Measurements from ENCODE around the gene ZNF550. TPM values are rescaled to one million over a fixed set of nuclear protein-coding genes. Genes with fewer than 3 reads are reported as not detected.

The ZNF550 gene
- total RNA-seq = 10.2 and 13.0 TPM in 2 replicates

GRCh38 chr19:57559404-57560025 lies at the start of gene ZNF550:
Gene ZNF550, minus strand, starts transcription at chr19:57559863. Its CDS starts 181 bp downstream, at chr19:57559682.

GRCh38 chr19:57599761-57600383 lies 40.2 kb upstream of the ZNF550 start, which contains the start of gene ZNF530:
Gene ZNF530, plus strand, starts transcription at chr19:57599885. Its CDS starts 4,461 bp downstream, at chr19:57604346.

GRCh38 chr19:57583521-57584416 lies 24.1 kb upstream of the ZNF550 start, which contains the start of gene ZIK1:
Gene ZIK1, plus strand, starts transcription at chr19:57584145. Its CDS starts 212 bp downstream, at chr19:57584357.

GRCh38 chr19:57578487-57579205 lies 19.0 kb upstream of the ZNF550 start, which contains the start of gene ZNF416:
Gene ZNF416, minus strand, starts transcription at chr19:57578911. Its CDS starts 207 bp downstream, at chr19:57578704.

GRCh38 chr19:57527136-57527881 lies 32.4 kb downstream of the ZNF550 start, which contains the start of gene ZNF549:
Gene ZNF549, plus strand, starts transcription at chr19:57527356. Its CDS starts 218 bp downstream, at chr19:57527574.

GRCh38 chr19:57499680-57500395 lies 59.8 kb downstream of the ZNF550 start, which contains the start of gene ZNF773:
Gene ZNF773, plus strand, starts transcription at chr19:57499938. Its CDS starts 143 bp downstream, at chr19:57500081.

GRCh38 chr19:57487477-57488298 lies 72.0 kb downstream of the ZNF550 start, which contains the start of gene ZNF419:
Gene ZNF419, plus strand, starts transcription at chr19:57487750. Its CDS starts 201 bp downstream, at chr19:57487951.

Other genes starting within 250 kb of the ZNF550 start
- 12.5 and 14.1 TPM in 2 replicates for gene ZNF543, start 239.4 kb downstream of the ZNF550 start, total RNA-seq
- gene ZNF304, start 208.6 kb downstream of the ZNF550 start, total RNA-seq = 12.6 TPM in 2 replicates
- 13.0 and 15.3 TPM in 2 replicates for gene TRAPPC2B, start 196.3 kb downstream of the ZNF550 start, total RNA-seq
- 3.9 and 4.6 TPM in 2 replicates for gene ZNF547, start 196.3 kb downstream of the ZNF550 start, total RNA-seq
- gene ZNF548, start 170.0 kb downstream of the ZNF550 start, total RNA-seq = 22.7 and 29.4 TPM in 2 replicates
- 12.9 and 16.9 TPM in 2 replicates for gene ZNF17, start 148.7 kb downstream of the ZNF550 start, total RNA-seq
- gene ZNF749, start 124.5 kb downstream of the ZNF550 start, total RNA-seq = 14.1 and 16.5 TPM in 2 replicates
- 0.11 and 0.39 TPM in 2 replicates for gene VN1R1, start 102.7 kb downstream of the ZNF550 start, total RNA-seq
- gene ZNF772, start 82.3 kb downstream of the ZNF550 start, total RNA-seq = 21.9 and 22.0 TPM in 2 replicates
- gene ZNF419, start 72.1 kb downstream of the ZNF550 start, total RNA-seq = 7.8 and 10.6 TPM in 2 replicates
- 10.8 and 18.8 TPM in 2 replicates for gene ZNF773, start 59.9 kb downstream of the ZNF550 start, total RNA-seq
- 5.3 and 5.9 TPM in 2 replicates for gene ZNF549, start 32.5 kb downstream of the ZNF550 start, total RNA-seq
- gene ZNF416, start 19.0 kb upstream of the ZNF550 start, total RNA-seq = 7.5 and 8.0 TPM in 2 replicates
- gene ZIK1, start 24.3 kb upstream of the ZNF550 start, total RNA-seq = 9.9 and 13.3 TPM in 2 replicates
- 3.7 and 6.7 TPM in 2 replicates for gene ZNF530, start 40.0 kb upstream of the ZNF550 start, total RNA-seq
- 23.9 and 26.6 TPM in 2 replicates for gene ZNF134, start 54.4 kb upstream of the ZNF550 start, total RNA-seq
- 19.1 and 21.2 TPM in 2 replicates for gene ZNF211, start 73.3 kb upstream of the ZNF550 start, total RNA-seq
- 0.22 and 0.39 TPM in 2 replicates for gene ZSCAN4, start 109.1 kb upstream of the ZNF550 start, total RNA-seq
- 12.5 and 13.0 TPM in 2 replicates for gene ZNF551, start 122.1 kb upstream of the ZNF550 start, total RNA-seq
- 5.1 and 14.9 TPM in 2 replicates for gene ZNF154, start 149.3 kb upstream of the ZNF550 start, total RNA-seq
- gene ZNF671, start 167.8 kb upstream of the ZNF550 start, total RNA-seq = 12.5 and 12.6 TPM in 2 replicates
- gene ZNF776, start 187.0 kb upstream of the ZNF550 start, total RNA-seq = 20.5 and 22.4 TPM in 2 replicates
- gene ZNF586, start 209.8 kb upstream of the ZNF550 start, total RNA-seq = 17.0 and 22.4 TPM in 2 replicates